Erythroblast (primary cell): Measurements from ENCODE around the gene PTPRR.

Experiments
- GATA1 ChIP-seq: IDR thresholded peaks from 2 replicates; pipeline ENCODE4 v1.6.1; 2011; ENCODE audit warnings: low read depth, mild to moderate bottlenecking, control low read depth, low read length, moderate library complexity
- POLR2A ChIP-seq: IDR thresholded peaks from 2 replicates; pipeline ENCODE4 v1.6.1; 2011; ENCODE audit warnings: mild to moderate bottlenecking, low read length

DNA sequence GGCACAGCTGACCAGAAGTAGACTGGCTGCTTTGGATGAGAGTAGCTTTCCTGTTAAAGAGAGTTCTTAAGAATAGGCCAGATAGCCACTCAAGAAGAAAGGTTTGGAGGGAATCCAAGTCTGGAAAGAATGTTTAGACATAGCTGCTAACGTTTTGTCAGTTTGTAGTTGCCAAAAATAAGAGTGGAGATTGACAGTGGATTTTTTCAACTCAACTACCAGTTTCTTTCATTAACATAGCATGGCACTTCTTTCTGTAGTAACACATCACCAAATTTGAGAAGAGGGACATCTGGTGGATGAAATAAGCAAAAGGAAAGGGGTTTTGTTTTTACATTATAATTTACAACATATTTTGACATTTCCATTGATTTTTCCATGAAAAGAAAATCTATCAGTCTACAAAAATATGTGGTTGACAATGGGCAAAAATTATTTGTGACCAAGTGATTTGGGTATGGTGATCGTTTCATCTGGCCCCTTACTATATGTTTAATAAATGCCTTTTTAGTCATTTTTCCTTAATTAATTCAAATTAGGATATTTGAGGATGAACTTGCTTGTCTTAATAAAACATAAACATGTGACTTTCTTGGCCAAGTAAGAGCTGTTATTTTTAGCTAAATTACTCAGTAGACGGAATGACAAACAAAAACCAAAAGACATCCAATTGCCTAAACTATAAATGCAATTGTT is 71.1 kb downstream of the PTPRR start:
- TF ChIP-seq POLR2A: no peak
- TF ChIP-seq GATA1: no peak
